ENCODE measurements around the gene CRADD.

The CRADD gene

GRCh38 chr12:93743229-93743998, 66.2 kb downstream of the CRADD start:
- peaks cover 57% of the 10 kb centered on the region for H3K4me1 ChIP-seq (ENCODE audit: insufficient read depth, low read length)
- H3K36me3 ChIP-seq (ENCODE audit: insufficient read depth, low read length): no peaks in the 10 kb centered on the region
- peak overlapping the region; percentile 69 for H3K4me2 ChIP-seq (ENCODE audit: insufficient read depth, low read length)
- H3K4me3 ChIP-seq (ENCODE audit: low read depth in 1 of 2, low read length in 2 of 2): no peak overlapping the region; a peak in 1 of 4 replicates
- no peak overlapping the region for H2AFZ ChIP-seq (ENCODE audit: low read depth, low read length)
- no peaks in the 10 kb centered on the region for H3K27me3 ChIP-seq (ENCODE audit: insufficient read depth, low read length, poor library complexity)
- H3K79me2 ChIP-seq (ENCODE audit: insufficient read depth, low read length): peaks cover 39% of the 10 kb centered on the region
- no peak for DNase-seq
- TF ChIP-seq EZH2 (IDR thresholded peaks at IDR 0.05; ENCODE audit: borderline replicate concordance, low read depth, low read length, severe bottlenecking) (no peak), CTCF (IDR thresholded peaks at IDR 0.05; ENCODE audit: borderline replicate concordance, extremely low read depth, low read length, poor library complexity, severe bottlenecking) (no peak)
- H4K20me1 ChIP-seq (ENCODE audit: insufficient read depth, low read length): no peaks in the 10 kb centered on the region
- H3K9me3 ChIP-seq (ENCODE audit: insufficient read depth, low read length, severe bottlenecking): no peaks in the 10 kb centered on the region
- no peak for ATAC-seq (ENCODE audit: insufficient read depth, low read depth)
- H3K9ac ChIP-seq (ENCODE audit: low read depth, low read length): peak overlapping the region; percentile 63; the same call in 1 of the 2 replicates
- peak overlapping the region; percentile 89 for H3K27ac ChIP-seq (ENCODE audit: low read length)

DNA sequence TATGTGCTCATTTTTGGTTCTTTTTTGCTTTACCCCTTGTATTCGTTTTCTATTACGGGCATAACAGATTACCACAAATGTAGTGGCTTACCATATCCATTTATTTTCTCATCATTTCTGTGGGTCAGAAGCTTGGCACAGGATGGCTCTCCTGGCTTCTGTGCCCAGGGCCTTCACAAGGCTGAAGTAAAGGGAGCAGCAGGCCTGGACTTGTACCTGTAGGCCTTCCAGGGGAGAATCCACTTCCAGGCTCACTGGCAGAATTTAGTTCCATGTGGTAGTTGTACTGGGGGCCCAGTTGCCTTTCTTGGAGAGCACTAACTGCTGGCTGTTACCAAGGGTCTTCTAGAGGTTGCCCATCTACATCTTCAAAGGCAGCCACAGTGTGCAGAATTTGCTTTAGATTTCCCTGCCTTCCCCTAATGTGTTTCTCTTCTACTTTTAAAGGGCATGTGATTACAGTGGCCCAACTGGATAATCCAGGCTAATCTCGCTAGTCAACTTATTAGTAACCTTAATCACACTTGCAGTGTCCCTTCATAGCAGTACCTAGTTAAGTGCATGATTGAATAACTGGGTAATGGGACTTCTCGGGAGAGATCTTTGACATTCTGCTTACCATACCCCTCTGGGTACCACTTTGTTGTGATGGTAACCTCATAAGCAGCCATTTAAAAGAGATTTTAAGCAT, 67.0 kb downstream of the CRADD start:
- no peaks in the 10 kb centered on the region for H3K9me3 ChIP-seq (ENCODE audit: insufficient read depth, low read length, severe bottlenecking)
- H3K4me3 ChIP-seq (ENCODE audit: low read depth in 1 of 2, low read length in 2 of 2): no peak overlapping the region
- H4K20me1 ChIP-seq (ENCODE audit: insufficient read depth, low read length): no peaks in the 10 kb centered on the region
- H3K27me3 ChIP-seq (ENCODE audit: insufficient read depth, low read length, poor library complexity): no peaks in the 10 kb centered on the region
- H3K79me2 ChIP-seq (ENCODE audit: insufficient read depth, low read length): peaks cover 34% of the 10 kb centered on the region
- peaks cover 57% of the 10 kb centered on the region for H3K4me1 ChIP-seq (ENCODE audit: insufficient read depth, low read length)
- DNase-seq (no peak), ATAC-seq (ENCODE audit: insufficient read depth, low read depth) (no peak)
- TF ChIP-seq EZH2 (IDR thresholded peaks at IDR 0.05; ENCODE audit: borderline replicate concordance, low read depth, low read length, severe bottlenecking) (no peak), CTCF (IDR thresholded peaks at IDR 0.05; ENCODE audit: borderline replicate concordance, extremely low read depth, low read length, poor library complexity, severe bottlenecking) (no peak)
- no peaks in the 10 kb centered on the region for H3K36me3 ChIP-seq (ENCODE audit: insufficient read depth, low read length)
- H3K4me2 ChIP-seq (ENCODE audit: insufficient read depth, low read length): no peak overlapping the region
- H3K9ac ChIP-seq (ENCODE audit: low read depth, low read length): no peak overlapping the region
- H2AFZ ChIP-seq (ENCODE audit: low read depth, low read length): no peak overlapping the region
- peak overlapping the region; percentile 6; the same call in 1 of the 2 replicates for H3K27ac ChIP-seq (ENCODE audit: low read length)

GRCh38 chr12:93745286-93745685, 68.1 kb downstream of the CRADD start:
- Histone ChIP-seq H2AFZ (ENCODE audit: low read depth, low read length) (no peak overlapping the region), H3K4me3 (ENCODE audit: low read depth in 1 of 2, low read length in 2 of 2) (no peak overlapping the region), H3K27me3 (ENCODE audit: insufficient read depth, low read length, poor library complexity) (no peaks in the 10 kb centered on the region), H3K9me3 (ENCODE audit: insufficient read depth, low read length, severe bottlenecking) (no peaks in the 10 kb centered on the region), H4K20me1 (ENCODE audit: insufficient read depth, low read length) (no peaks in the 10 kb centered on the region), H3K27ac (ENCODE audit: low read length) (no peak overlapping the region), H3K9ac (ENCODE audit: low read depth, low read length) (no peak overlapping the region), H3K36me3 (ENCODE audit: insufficient read depth, low read length) (no peaks in the 10 kb centered on the region), H3K4me2 (ENCODE audit: insufficient read depth, low read length) (no peak overlapping the region), H3K79me2 (ENCODE audit: insufficient read depth, low read length) (peaks cover 26% of the 10 kb centered on the region), H3K4me1 (ENCODE audit: insufficient read depth, low read length) (peaks cover 57% of the 10 kb centered on the region)
- DNase-seq: no peak
- ATAC-seq (ENCODE audit: insufficient read depth, low read depth): no peak
- no peak for TF ChIP-seq CTCF (IDR thresholded peaks at IDR 0.05; ENCODE audit: borderline replicate concordance, extremely low read depth, low read length, poor library complexity, severe bottlenecking)
- no peak for TF ChIP-seq EZH2 (IDR thresholded peaks at IDR 0.05; ENCODE audit: borderline replicate concordance, low read depth, low read length, severe bottlenecking)

Measured in DND-41 (cell line).